Measurements from ENCODE around the gene ZNF804A.

The ZNF804A gene

DNA sequence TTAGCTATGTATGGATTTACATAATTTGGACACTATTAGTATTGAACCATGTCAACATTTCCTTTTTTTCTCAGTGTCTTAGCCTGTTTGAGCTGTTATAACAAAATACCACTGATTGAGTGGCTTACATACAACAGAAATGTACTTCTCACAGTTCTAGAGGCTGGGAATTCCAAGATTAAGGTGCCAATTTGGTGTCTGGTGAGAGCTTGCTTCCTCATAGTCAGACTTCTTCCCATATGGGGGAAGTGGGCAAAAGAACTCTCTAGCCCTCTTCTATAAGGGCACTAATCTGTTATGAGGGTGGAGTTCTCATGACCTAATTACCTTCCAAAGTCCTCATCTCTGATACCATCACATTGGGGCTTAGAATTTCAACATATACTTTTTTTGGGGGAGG is 12.6 kb downstream of the ZNF804A start:
- DNase-seq (ENCODE audit: low spot score): no peak

DNA sequence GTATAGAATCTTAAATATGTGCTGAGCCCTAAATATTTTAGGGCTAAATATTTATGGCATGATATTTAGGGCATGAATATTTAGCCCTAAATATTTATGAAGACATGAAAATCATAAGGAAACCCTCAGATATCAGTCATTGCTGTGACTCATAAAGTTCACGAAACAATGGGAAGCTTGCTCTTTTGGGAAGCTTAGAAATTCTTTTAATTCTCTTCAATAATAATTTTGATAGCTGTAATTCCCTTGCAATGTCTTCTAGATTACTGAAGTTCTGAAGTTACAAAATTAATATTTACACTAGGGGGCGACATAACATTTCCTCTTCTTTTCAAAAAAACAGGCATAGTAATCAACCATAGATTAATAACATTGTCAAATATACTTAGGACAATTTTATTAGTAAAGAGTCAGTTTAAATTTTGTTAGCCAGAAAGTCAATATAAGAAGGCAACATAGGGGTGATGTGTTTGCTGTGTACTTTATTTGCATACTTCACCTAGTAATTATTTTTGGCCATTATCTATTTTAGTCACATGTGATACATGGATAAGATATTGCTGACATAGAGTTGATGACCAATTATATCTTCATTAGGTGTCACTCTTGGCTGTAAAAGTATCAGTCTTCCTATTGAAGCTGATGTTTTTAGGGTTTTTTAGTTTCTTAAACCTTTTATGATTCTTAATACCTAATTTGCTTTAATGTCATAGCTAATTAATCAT is 13.2 kb downstream of the ZNF804A start:
- DNase-seq (ENCODE audit: low spot score): no peak

DNA sequence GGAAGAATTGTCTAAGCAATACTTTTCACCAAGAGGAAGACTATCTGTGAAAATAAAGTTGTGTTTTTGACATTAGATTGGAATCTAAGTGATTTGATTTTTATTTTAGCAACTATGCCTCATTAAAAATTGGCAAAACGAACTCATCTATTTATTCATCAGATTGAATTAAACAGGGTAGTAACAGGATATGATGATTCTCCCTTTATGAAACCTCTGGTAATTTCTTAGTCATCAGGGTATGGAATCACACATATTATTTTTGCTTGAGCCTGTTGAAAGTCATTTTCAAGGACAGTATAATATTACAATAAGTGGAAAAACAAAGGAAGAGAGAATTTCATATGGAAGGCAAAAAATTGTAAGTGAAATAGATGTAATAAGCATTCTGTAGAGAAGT is 22.0 kb downstream of the ZNF804A start:
- no peak for DNase-seq (ENCODE audit: low spot score)

DNA sequence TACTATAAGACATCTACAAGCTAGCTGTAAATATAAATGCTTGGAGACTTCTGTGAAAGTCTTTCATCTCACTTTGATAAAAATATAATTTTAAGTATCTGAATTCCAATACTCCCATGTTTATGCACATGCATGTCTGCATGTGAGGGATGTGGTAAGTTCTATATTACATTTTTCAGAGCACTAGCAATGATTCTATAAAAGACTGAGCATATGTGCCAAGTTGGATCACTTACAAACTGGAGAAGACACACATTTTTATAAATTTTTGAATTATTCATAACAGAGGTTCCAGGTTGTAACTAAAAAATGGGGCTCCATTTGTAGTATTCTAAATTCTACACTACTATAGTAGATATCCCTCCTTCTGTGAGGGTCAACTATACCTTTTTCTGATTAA is 26.0 kb downstream of the ZNF804A start:
- no peak for DNase-seq (ENCODE audit: low spot score)

DNA sequence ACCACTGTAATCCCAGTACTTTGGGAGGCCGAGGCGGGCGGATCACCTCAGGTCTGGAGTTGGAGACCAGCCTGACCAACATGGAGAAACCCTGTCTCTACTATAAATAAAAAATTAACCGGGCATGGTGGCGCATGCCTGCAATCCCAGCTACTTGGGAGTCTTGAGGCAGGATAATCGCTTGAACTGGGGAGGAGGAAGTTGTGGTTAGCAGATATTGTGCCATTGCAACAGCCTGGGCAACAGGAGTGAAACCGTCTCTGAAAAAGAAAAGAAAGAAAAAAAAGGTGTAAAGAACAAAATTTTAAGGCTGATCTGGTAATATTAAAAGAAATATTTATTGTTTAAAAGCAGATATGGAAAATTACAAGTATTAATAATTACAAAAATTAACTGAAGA is 29.7 kb downstream of the ZNF804A start:
- DNase-seq (ENCODE audit: low spot score): no peak

DNA sequence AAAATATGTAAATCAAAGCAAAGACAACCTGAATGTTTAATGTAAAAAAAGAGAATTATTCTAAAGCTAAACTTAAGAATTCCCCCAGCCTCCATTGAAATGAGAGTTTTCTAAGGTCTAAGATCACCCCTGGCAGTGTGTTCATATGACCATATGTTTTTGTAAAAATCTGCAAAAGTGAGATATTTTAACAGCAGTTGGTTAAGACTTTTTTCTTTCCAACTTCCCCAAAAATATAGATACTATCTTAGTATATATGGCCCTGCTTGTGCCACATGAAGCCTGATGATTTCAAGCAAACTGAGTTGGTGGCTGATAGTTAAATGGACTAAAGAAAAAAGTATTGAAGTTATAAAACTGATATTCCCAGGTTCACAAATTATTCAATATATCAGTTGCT is 35.4 kb downstream of the ZNF804A start:
- DNase-seq (ENCODE audit: low spot score): no peak

DNA sequence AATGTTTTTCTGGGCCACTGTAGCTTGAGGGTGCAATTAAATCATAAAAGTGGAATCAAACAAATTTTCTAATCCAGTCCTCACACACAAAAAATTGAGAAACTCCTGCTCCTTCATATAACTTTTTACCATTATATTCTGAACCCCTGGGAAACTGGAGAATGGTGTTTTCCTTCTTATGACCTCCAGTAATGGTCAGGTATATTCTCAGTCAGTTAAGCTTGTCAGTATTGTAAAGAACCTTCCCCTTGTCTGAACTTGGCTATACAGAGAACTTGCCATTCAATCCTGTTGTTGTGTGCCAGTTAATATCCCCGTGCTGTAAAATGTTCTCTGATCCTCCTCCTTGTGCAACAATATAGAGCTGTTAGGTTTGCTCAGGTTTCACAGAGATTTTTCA is 39.5 kb downstream of the ZNF804A start:
- DNase-seq (ENCODE audit: low spot score): no peak

DNA sequence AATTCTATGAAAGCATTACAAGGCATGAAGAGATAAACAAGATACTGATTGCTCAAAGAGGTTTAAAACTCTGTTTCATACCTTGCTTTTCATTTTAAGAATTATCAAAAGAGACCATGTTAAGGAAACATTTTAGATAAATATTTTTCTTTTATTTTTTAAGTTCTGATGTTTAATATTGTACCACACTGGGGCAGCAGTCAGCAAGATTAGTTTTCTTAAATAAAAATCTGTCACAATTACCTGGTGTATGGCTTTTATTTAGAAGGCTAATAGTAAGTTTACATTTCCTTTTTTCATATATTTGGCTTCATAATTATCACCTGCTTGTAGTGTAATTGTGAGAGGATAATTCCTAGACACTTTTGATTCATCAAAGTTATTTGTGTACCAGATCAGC is 46.4 kb downstream of the ZNF804A start:
- no peak for DNase-seq (ENCODE audit: low spot score)

DNA sequence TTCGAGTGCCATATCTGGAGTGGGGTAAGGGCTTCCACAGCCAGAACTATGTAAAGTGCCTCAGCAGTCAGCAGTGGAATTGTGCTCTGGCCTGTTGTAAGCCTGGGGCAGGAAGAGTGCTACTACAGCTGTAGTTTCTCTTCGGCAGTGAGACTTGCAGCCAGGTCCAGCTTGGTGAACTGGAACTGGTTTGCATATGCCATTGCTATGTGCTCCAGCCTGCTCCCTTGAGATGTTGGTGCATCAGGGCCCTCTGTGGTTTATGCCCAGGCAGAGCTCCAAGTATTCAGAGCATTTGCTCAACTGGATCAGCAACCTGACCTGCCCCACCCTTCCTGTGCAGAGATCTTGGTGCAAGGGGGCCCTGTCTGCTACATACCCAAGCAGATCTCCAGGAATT is 47.8 kb downstream of the ZNF804A start:
- no peak for DNase-seq (ENCODE audit: low spot score)

DNA sequence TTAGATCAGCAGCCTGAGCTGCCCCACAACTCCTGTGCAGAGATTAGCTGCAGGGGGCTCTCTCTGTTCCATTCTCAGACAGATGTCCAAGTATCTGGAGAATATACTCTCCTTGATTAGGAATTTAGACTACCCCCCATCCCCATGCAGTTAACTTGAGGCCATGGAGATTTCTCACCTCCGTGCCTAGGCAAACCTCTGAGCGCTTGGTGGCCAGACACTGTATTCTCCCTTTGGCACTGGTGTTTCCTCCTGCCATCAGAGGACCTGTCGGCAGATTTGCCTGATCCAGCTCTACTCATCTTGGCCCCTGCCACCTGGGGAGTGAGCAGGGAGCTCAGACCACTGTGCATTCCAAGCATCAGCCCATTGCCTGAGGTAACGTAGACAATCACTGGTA is 48.3 kb downstream of the ZNF804A start:
- DNase-seq (ENCODE audit: low spot score): no peak

DNA sequence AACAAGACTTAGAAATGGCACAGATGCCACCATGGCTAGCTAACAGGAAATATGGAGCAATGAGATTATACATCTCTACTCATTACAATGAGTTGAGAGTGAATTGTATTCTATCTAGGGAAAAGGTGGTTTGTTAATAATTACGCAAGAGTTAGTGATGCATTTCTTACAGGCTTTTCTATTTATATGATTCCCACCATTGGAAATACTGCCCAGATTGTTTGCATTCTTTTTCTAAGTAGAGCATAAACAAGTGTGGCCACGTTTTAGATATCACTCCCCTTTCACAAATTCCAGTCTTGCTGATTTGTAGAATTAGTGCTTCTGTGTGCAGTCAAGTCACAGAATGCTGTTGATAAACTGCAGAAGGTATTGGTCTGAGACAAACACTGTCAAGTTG is 56.6 kb downstream of the ZNF804A start:
- no peak for DNase-seq (ENCODE audit: low spot score)

DNA sequence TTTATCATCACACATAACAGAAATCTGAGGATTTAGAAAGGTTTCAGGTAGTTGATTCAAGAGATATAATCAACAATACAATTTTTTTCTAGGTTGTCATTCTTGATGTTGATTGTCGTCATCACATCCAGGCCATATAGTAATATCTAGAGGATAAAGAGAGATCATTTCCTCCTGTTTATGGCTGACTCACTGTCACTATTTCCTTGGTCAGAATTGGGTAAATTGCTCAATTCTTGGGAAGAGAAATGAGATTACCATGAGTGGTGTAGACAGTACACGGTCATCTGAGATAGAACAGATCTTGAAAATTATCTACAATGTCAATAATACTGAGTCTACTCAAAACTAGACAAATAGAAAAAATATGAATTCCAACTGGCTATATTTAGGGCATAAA is 78.8 kb downstream of the ZNF804A start:
- DNase-seq (ENCODE audit: low spot score): no peak

DNA sequence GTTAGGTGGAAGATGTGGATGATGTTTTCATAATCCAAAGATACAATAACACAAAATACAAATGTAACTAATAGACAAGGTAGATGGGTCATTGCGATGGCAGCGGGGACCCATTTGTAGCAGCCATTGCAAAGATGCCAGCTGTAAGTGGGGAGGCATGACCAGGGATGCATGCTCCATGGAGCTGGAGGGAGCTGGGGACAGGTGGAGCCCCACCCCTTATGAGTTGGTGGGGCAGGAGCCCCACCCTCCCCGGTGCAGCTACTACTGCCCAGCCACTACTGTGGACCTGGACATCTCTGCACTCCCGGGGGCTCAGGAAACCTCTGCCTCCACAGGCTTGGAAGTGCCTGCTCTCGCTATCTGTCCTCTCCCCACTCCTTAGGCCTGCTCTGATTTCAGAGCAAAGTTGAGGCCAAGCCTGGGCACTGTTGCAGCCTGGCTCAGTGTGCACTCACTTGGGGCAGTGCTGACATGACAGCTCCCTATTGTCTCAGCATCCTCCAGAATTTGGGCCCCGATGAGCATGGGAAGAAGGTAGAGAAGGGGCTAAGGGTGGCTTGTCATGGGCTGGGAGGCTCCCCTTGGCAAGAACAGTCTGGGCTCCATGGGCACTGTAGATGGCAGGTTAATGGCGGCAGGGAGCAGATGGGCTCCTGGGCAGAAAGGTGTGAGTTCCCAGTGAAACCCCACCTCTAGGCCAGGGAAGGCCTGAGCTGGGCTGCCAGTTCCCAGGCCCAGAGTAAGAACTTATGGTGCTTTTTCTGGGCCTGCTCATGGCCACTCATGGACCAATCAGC is 81.1 kb downstream of the ZNF804A start:
- DNase-seq (ENCODE audit: low spot score): no peak

DNA sequence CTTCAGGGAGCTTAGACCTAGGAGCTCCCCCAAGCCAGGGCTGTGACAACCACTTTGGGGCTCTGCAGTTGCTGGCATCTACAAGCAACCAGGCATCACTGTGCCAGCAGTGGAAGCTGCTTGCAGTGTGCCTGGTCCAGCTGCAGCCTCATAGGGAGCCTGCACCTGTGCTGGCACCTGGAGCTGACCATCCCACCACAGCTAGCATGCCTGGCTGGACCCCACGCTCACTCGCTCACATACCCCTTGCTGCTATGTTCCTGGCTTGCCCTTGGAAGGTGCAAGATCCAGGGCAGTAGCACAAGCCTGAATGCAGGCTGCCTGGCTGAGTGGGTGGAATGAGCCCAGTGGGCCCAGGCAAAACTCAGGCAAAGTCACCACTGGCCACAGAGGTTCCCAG is 82.5 kb downstream of the ZNF804A start:
- DNase-seq (ENCODE audit: low spot score): no peak

DNA sequence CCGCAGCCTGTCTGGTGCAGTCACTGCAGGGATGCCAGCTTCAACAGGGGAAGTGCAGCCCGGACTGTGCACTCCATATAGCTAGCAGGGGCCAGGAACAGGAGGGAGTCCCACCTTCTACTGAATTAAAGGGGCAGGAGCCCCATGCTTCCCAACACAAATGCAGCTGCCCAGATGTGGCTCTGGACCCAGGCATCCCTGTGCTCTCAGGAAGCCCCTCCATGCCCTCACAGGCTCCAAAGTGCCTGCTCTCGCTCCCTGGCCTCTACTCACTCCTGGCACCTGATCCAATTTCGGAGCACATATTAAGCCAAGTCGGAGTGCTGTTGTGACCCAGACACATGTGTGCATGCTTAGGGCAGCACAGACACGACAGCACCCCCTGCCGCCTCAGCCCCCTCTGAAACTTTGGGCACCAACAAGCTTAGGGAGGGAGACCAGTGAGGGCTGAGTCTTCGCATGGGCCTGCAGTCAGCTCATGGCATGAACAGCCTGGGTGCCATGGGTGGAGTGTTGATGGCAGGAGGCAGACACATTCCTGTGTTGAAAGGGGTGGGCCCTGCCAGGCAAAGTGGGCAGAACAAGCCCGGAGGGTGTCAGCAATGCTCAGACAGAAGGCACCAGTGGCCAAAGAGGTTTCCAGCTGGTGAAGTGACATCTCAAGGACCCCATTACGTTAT is 83.5 kb downstream of the ZNF804A start:
- no peak for DNase-seq (ENCODE audit: low spot score)

DNA sequence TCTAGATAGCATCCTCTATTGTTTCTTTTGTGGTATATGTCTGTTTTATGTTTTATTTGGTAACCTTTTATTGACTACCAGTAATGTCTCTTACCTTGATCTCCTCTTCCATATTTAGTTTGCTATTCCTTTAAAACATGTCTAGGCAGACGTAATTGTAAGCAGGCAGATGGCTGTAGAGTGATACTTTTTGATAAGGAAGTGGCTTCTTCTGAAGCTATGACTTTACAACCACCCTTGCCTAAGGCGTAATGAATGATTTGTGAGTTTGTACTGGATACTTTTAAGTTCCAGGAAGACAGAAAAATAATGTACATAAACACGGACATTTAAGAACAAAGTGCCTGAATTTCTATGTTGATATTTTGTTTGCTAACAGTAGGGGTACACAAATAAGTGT is 85.6 kb downstream of the ZNF804A start:
- DNase-seq (ENCODE audit: low spot score): no peak

DNA sequence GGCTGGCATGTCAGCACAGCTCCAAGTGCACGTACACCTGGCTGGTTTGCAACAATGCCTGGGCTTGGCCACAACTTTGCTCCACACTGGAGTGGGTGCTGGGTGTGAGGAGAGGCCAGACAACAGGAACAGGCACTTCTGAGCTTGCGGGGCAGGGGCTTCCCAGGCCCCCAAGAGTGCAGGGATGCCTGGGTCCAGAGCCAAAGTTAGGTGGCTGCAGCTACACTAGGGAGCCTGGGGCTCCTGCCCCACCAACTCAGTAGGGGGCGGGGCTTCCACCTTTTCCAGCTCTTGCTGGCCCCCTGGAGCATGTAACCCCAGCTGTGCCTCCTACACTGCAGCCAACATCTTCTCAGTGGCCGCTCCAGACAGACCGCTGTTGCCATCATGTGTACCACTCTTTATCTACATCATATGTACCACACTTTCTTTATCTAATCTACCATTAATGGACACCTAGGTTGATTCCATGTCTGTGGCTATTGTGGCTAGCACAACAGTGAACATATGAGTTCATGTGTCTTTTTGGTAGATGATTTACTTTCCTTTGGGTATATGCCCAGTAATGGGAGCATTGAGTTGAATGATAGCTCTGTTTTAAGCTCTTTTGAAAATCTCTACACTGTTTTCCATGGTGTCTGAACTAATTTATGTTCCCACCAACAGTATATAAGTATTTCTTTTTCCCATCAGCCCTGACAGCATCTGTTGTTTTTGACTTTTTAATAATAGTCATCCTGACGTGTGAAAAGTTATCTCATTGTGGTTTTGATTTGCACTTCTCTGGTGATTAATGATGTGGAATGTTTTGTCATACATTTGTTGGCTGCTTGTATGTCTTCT is 87.9 kb downstream of the ZNF804A start:
- no peak for DNase-seq (ENCODE audit: low spot score)

DNA sequence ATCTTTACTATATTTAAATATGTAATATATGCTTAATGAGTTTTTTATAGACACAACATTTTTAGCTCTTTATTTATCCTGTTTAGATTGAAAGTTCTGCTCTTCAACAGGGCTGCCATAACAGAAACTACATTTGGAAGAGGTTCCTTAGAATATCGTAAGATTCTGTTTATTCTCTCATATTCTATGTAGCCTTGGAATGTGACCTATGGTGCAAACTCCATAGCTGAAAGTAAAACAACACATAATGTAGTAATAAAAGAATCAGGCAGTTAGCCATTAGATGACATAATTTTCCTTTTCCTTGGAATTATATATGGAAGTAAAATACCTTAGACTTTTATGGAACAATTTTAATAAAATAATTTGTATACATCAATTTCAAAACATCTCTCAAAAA is 91.3 kb downstream of the ZNF804A start:
- no peak for DNase-seq (ENCODE audit: low spot score)

DNA sequence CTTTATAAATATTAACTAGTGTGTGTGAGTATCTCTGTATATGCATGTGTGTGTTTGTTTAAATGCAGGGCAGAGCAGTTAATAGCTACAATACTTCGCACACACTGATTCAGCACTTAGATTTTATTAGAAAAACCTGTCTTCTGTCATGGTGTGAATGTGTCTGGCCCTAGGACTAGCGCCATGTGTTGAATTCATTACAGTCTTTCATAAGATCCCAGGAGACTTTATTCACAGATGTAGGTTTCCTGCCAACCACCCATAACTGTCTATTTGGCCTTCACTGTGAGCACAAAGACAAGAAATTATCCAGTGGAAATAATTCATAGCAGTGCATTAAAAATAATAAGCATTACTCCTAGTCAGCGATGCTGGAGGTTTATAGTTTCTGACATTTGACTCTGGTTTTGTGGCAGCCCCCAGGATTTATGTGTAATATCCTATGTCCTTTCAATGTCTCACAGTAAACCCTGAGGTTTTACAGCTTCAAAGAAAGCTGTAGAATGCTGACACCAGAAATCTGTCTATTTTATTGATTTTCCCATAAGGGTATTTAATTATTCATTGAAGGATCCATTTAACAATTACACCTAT is 93.9 kb downstream of the ZNF804A start:
- no peak for DNase-seq (ENCODE audit: low spot score)

DNA sequence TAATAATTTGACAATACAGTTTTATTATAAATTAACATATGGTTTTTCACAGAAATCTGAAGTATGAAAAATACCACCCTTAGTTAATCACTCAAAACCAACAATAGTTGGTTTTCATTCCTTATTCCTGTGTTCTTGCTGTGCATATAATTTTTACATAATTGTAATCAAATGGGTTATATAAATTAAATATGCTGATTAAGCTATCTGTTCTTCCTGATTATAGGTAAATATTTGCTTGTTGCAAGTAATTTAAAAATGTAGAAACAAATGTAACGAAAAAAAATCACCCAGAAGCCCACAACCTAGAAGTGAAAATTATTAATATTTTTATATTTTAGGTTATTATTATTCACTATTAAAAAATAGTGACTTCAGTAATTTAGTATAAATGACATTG is 98.3 kb downstream of the ZNF804A start:
- DNase-seq (ENCODE audit: low spot score): no peak

DNA sequence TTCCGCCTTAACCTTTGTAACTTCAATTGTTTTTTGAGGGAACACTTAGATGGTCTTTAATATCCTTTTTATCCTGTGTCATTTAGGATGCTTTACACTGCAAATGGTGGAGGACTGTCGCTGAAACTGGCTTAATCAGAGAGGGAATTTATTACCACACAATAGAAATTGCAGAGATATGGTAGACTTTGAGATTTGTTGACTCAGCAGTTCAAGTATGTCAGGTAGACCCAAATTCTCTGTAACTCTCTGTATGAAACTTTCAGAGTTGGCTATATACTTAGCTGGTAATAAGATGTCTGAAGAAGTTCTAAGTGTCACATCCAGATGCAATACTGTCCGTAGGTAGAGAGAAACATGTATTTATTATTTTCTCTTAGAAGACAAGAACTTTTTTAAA is 100.1 kb downstream of the ZNF804A start:
- DNase-seq (ENCODE audit: low spot score): no peak

DNA sequence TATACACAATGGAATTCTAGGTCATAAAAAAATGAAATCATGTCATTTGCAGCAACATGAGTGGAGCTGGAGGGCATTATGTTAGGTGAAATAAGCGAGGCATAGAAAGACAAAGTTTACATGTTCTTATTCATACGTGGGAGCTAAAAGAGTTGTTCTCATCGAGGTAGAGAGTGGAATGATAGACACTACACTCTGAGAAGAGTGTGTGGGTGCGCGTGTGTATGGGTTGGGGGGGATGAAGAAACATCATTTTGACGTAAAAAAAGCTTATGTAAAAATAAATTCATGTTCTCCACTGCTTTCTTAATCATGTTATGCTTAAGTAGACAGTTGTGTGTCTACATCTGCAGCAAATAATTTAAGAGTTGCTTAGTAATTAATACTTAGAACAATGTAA is 123.6 kb downstream of the ZNF804A start:
- no peak for DNase-seq (ENCODE audit: low spot score)

Measured in AG20443 (cell line).